ENCODE data around the gene VPS18. TPM values are rescaled to one million over a fixed set of nuclear protein-coding genes. Genes with fewer than 3 reads are reported as not detected.

VPS18 gene
- total RNA-seq, 1 donor from 2014 or later, result 16.0 TPM

GRCh38 chr15:40930430-40931299 is 36.4 kb downstream of the VPS18 start:
- peak; percentile 86 for DNase-seq (ENCODE audit: low spot score)
- intact Hi-C loops (cut with DNase I), result no loop called here

GRCh38 chr15:40931300-40932142 is 37.3 kb downstream of the VPS18 start:
- DNase-seq (ENCODE audit: low spot score), result no peak
- intact Hi-C loops (cut with DNase I), result no loop called here

GRCh38 chr15:40932156-40932555 is 37.9 kb downstream of the VPS18 start:
- intact Hi-C loops (cut with DNase I), result no loop called here
- DNase-seq (ENCODE audit: low spot score), result no peak

- intact Hi-C loops (cut with DNase I), result no loop called here
- DNase-seq (ENCODE audit: low spot score), result no peak
These were observed 38.6 kb downstream of the VPS18 start for GRCh38 chr15:40932649-40933516.

GRCh38 chr15:40933517-40933902 is 39.3 kb downstream of the VPS18 start:
- intact Hi-C loops (cut with DNase I), result no loop called here
- DNase-seq (ENCODE audit: low spot score), result no peak

GRCh38 chr15:40934457-40934856 is 40.2 kb downstream of the VPS18 start:
- intact Hi-C loops (cut with DNase I), result no loop called here
- DNase-seq (ENCODE audit: low spot score), result no peak

- no peak for DNase-seq (ENCODE audit: low spot score)
- intact Hi-C loops (cut with DNase I), result no loop called here
These were observed 42.0 kb downstream of the VPS18 start for GRCh38 chr15:40936234-40936708.

- intact Hi-C loops (cut with DNase I), result no loop called here
- DNase-seq (ENCODE audit: low spot score), result no peak
These were observed 42.7 kb downstream of the VPS18 start for GRCh38 chr15:40936709-40937666.

GRCh38 chr15:40937762-40938535 is 43.7 kb downstream of the VPS18 start:
- intact Hi-C loops (cut with DNase I), result no loop called here
- DNase-seq (ENCODE audit: low spot score), result no peak

GRCh38 chr15:40938536-40938870 is 44.3 kb downstream of the VPS18 start:
- DNase-seq (ENCODE audit: low spot score), result no peak
- intact Hi-C loops (cut with DNase I), result no loop called here

- no peak for DNase-seq (ENCODE audit: low spot score)
- intact Hi-C loops (cut with DNase I), result loop anchor here (1.0 to 10.0 kb wide), 3 partner anchors 11 to 174 kb away; partner anchors contain the start of genes DLL4 and INO80
These were observed 46.1 kb downstream of the VPS18 start for GRCh38 chr15:40940296-40940801.

- no peak for DNase-seq (ENCODE audit: low spot score)
- intact Hi-C loops (cut with DNase I), result loop anchor here (1.0 to 10.0 kb wide), 3 partner anchors 34 to 174 kb away; partner anchors contain the start of gene INO80
These were observed 46.8 kb downstream of the VPS18 start for GRCh38 chr15:40941068-40941527.

- intact Hi-C loops (cut with DNase I), result loop anchor here (1.0 to 10.0 kb wide), 3 partner anchors 34 to 173 kb away; partner anchors contain the start of gene INO80
- peak; percentile 91 for DNase-seq (ENCODE audit: low spot score)
These were observed 47.5 kb downstream of the VPS18 start for GRCh38 chr15:40941528-40942336.

- intact Hi-C loops (cut with DNase I), result loop anchor here (10.0 kb wide), 1 partner anchor 172 kb away; the partner anchor contains the start of gene INO80
- no peak for DNase-seq (ENCODE audit: low spot score)
These were observed 48.1 kb downstream of the VPS18 start for GRCh38 chr15:40942337-40942854.

GRCh38 chr15:40942878-40943277 is 48.6 kb downstream of the VPS18 start:
- DNase-seq (ENCODE audit: low spot score), result no peak
- intact Hi-C loops (cut with DNase I), result loop anchor here (10.0 kb wide), 1 partner anchor 172 kb away; the partner anchor contains the start of gene INO80

GRCh38 chr15:40943764-40944365 is 49.6 kb downstream of the VPS18 start:
- DNase-seq (ENCODE audit: low spot score), result no peak
- intact Hi-C loops (cut with DNase I), result loop anchor here (10.0 kb wide), 1 partner anchor 171 kb away; the partner anchor contains the start of gene INO80
